Hematopoietic multipotent progenitor cell treated with erythropoietin and hydrocortisone succinate and interleukin-3 and kit ligand, for 15 days (in vitro differentiated cells): ENCODE results near the gene SOX15.
"Not testable (repeated sequence)": the region's sequence is repeated elsewhere in the genome, so short reads cannot be mapped to it uniquely, and the experiment has no call there.

Experiments
- DNase-seq: peaks from one replicate; pipeline ENCODE4 v3.0.0-alpha.2; 2015; ENCODE audit warnings: low spot score

SOX15 gene

DNA sequence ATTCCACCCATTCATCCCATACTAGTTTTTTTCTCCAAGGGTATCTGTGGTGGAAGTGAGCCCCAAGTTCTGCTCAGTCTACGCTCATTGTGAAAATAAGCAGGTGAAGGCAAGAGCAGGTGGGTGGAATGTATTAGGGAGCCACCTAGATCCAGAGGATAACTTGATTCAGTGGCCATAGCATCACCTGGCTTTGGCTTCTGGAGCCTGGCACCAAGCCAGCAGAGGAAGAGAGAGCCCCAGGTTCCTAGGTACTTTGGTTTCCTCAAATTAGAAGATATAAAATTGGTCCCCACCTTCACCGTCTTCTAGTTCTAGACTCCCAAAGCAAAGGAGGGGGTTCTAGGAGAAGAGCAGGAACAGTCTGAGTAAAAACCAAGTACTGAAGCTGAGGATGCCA is 20.7 kb upstream of the SOX15 start:
- DNase-seq: no peak

- DNase-seq: no peak
Observed at GRCh38 chr17:7606280-7606679, 16.4 kb upstream of the SOX15 start.

- DNase-seq: not testable (repeated sequence)
Observed at GRCh38 chr17:7597561-7597960, 7.7 kb upstream of the SOX15 start.

GRCh38 chr17:7593296-7593695 is 3.4 kb upstream of the SOX15 start:
- DNase-seq: no peak

DNA sequence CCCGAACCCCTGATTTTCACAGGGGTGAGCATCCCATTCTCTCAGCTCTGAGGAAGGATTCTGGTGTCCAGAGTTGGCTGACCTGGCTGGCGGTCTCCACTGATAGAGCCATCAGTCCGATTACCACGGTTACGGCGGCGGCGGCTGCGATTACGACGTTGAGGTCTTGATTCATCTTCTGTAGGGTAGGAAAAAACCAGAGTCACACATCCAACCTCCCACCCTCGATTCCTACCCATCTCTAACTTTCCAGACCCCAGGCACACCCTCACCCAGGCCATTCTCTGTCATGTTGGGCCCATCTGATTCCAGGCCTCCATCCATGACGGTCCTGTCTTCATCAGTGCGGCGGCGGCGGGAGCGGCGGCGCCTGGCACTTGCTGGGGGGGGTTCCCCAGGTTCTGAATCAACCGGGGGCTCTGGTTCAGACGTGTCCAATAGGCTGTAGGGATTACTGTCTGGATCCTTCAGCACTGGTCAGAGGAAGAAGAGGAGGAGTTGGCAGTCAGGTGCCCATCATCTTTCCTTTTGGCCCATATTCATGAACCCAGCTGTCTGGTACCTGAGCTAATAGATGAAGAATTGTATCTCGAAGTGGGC is 2.6 kb upstream of the SOX15 start:
- no peak for DNase-seq

- DNase-seq: no peak
Observed at GRCh38 chr17:7591596-7591995, 1.7 kb upstream of the SOX15 start.

DNA sequence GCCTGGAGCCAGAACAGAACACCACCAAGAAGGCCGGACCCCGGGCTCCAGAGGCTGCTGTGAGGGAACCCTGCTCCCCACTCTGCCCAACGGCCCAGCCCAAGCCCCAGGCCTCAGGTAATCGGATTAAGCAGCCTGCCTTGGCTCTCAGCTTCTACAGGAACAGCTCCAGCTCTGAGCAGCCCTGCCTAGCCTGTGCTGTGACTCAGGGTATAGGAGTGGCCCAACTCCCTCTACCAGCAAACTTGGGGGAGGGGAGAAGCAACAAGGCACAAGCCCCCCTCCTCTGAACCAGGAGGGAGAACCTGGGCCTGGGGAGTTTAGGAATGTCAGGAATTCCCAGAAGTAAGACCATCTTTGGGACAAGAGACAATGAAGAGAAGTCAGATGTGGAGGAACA is 849 bp upstream of the SOX15 start:
- DNase-seq: no peak

DNA sequence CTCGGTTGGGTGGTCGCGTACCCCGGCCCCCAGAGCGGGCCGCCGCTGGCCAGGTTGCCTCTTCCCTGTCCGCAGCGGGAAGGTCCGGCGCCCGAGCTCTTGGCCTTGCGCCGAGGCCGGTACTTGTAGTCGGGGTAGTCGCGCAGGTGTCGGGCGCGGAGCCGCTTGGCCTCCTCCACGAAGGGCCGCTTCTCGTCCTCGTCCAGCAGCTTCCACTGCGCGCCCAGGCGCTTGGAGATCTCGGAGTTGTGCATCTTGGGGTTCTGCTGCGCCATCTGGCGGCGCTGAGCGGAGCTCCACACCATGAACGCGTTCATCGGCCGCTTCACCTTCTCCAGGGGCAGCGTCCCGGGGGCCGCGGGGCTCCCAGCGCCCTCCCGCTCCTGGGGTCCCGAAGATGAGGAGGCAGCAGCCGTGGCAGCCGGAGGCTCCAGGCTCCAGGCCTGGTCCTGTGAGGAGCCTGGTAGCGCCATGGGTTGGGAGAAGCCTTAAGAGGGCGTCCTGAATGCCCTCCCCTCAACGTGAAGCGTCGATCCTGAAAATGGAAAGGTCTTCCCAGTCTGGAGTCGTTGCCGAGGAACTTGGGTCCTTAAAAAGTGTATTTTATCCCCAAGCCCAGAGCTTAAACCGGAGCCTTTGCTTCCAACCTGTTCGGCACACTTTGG is 558 bp downstream of the SOX15 start:
- peak; percentile 84 for DNase-seq

DNA sequence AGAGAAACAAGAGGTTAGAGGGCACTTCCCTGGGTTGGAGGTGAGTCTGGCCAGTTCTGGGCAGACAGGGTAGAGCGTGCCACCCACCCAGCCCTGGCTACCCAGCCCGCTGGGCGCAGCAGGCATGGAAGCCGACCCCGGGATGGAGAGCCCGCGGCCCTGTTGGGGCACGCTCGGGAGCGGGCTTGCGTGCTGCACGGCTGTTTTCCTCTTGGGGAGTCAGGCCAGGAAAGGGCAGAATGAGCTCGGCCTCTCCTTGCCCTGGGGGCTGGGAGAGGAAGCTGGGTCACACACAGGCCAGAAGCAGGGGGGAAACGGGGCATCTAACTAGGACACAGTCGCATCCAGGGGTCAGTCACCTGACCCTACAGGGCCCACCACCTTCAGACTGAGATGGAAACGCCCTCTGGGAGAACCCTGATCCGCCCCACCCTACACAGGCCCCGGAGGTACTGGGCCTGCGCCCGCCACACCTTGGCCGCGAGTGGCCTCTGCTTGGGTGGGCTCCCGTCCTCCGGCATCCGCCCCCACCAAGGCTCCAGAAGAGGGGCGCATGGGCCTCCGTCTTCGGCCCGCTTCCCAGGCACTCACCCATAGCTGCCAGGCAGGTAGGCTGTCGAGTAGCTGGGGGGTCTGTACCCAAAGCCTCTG is 1.2 kb downstream of the SOX15 start:
- DNase-seq: no peak

DNA sequence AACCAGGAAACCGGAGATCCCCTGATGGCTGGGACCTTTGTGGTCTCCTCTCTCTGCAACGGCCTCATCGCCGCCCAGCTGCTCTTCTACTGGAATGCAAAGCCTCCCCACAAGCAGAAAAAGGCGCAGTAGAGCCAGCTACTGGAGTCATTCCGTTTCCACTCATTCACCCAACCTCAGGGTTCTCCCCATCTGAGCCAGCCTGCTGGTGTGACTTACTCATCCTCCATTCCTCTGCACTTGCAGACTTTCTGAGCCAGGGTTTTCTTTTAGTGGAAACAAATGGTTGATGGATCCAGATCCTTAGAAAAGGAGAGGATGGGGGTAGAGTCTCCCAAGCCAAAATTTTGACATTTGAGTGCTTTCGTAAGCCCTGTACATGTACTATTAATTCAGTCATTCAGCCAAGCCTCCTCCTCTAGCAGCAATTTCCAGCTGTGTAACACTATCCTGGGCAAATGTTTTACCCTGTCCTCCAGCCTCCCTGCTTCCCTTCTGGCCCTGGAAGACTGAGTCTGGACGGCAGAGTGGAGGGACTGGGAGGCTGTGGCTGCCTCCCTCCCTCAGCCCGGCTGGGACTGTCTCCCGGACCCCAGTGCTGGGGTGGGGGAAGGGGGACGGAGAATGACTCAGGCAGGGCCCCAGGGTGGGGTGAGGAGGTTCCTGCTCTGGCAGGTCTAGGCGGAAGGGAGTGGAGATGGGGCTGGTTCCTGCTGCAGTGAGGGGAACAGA is 2.3 kb downstream of the SOX15 start:
- DNase-seq: no peak

- peak; percentile 67 for DNase-seq
Observed at GRCh38 chr17:7586673-7587419, 3.0 kb downstream of the SOX15 start.

- peak; percentile 95 for DNase-seq
Observed at GRCh38 chr17:7583253-7584109, 6.4 kb downstream of the SOX15 start, which contains the start of gene MPDU1. MPDU1 (plus strand) TSS chr17:7583852; CDS start chr17:7583863, 11 bp downstream.

GRCh38 chr17:7582396-7583252 is 7.3 kb downstream of the SOX15 start:
- no peak for DNase-seq

GRCh38 chr17:7580604-7581575 is 9.0 kb downstream of the SOX15 start:
- peak; percentile 66 for DNase-seq

DNA sequence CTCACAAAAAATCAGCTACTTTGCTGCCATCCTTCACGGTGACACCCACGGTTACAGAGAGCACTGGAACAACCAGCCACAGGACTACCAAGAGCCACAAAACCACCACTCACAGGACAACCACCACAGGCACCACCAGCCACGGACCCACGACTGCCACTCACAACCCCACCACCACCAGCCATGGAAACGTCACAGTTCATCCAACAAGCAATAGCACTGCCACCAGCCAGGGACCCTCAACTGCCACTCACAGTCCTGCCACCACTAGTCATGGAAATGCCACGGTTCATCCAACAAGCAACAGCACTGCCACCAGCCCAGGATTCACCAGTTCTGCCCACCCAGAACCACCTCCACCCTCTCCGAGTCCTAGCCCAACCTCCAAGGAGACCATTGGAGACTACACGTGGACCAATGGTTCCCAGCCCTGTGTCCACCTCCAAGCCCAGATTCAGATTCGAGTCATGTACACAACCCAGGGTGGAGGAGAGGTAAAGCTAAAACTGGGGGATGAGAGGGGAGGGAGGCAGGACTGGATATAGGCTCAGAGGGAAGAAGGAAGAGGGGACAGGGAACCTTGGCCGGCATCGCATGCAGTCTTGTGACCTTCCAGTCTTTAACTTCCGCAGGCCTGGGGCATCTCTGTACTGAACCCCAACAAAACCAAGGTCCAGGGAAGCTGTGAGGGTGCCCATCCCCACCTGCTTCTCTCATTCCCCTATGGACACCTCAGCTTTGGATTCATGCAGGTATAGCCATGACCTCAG is 9.9 kb downstream of the SOX15 start:
- DNase-seq: no peak

DNA sequence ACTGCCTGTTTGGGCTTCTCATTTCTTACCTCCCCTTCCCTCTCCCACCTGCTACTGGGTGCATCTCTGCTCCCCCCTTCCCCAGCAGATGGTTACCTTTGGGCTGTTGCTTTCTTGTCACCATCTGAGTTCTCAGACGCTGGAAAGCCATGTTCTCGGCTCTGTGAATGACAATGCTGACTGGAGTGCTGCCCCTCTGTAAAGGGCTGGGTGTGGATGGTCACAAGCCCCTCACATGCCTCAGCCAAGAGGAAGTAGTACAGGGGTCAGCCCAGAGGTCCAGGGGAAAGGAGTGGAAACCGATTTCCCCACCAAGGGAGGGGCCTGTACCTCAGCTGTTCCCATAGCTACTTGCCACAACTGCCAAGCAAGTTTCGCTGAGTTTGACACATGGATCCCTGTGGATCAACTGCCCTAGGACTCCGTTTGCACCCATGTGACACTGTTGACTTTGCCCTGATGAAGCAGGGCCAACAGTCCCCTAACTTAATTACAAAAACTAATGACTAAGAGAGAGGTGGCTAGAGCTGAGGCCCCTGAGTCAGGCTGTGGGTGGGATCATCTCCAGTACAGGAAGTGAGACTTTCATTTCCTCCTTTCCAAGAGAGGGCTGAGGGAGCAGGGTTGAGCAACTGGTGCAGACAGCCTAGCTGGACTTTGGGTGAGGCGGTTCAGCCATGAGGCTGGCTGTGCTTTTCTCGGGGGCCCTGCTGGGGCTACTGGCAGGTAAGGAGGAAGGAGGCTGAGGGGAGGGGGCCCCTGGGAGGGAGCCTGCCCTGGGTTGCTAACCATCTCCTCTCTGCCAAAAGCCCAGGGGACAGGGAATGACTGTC is 10.7 kb downstream of the SOX15 start, which contains the start of gene CD68:
TSS of gene CD68 (plus strand) at position 638 of the 833 bp plus-strand sequence. CDS start at position 678, 40 bp downstream.
- DNase-seq: peak; percentile 57
